ENCODE measurements around the gene FUCA1. TPM values are rescaled to one million over a fixed set of nuclear protein-coding genes. Genes with fewer than 3 reads are reported as not detected.

Gene FUCA1
- total and polyA plus RNA-seq, 2 experiments from 2014 or later, result 11.5 to 13.3 TPM

DNA sequence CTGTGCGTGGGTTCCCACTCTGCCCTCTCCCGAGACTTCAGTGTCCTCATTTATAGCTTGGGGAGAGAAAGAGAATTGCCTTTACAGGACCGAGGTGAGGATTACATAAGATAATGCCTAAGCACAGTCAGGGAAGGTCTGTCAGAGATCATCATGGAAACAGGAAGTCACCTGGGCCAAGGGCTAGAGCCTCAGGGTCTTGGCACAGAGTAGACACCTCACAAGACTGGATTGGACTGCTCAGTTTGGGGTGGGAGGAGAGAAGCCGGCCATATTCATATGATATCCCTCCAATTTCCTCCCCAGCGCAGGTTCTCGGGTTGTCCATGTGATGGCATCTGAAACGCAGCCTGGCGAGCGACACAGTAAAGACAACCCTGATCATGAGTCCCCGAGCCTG is 41.3 kb upstream of the FUCA1 start:
- no peak overlapping the region for H3K9ac ChIP-seq
- in situ Hi-C loops (cut with MboI), result no loop called here

GRCh38 chr1:23908453-23909341 is 40.6 kb upstream of the FUCA1 start:
- Histone ChIP-seq H3K9me3 (ENCODE audit: low read depth) (no peaks in the 10 kb centered on the region), H3K9ac (no peak overlapping the region), H3K4me1 (ENCODE audit: insufficient read depth) (no peaks in the 10 kb centered on the region), H3K79me2 (ENCODE audit: insufficient read depth) (no peaks in the 10 kb centered on the region), H3K4me3 (no peak overlapping the region), H4K20me1 (ENCODE audit: insufficient read depth) (no peaks in the 10 kb centered on the region), H3K4me2 (ENCODE audit: unreplicated experiment) (no peak overlapping the region), H3K27me3 (replicated peaks; ENCODE audit: insufficient read depth) (no peaks in the 10 kb centered on the region; the same call in 1 of the 2 replicates), H3K27ac (no peak overlapping the region), H2AFZ (no peak overlapping the region), H3K9me2 (ENCODE audit: insufficient read depth) (no peaks in the 10 kb centered on the region), H3F3A (ENCODE audit: insufficient read depth) (no peaks in the 10 kb centered on the region), H3K36me3 (ENCODE audit: low read depth) (no peaks in the 10 kb centered on the region)
- TF ChIP-seq EZH2 (IDR thresholded peaks at IDR 0.05; ENCODE audit: insufficient read depth, poor library complexity, severe bottlenecking) (no peak), EZH2phosphoT487 (IDR thresholded peaks at IDR 0.05; ENCODE audit: insufficient read depth, low read depth) (no peak)
- DNase-seq, result no peak
- 54% methylated on average over 7 to 9 of the region's 9 CpGs for WGBS, 2 experiments (ENCODE audit: low coverage in 1 of 2, low lambda C conversion rate in 2 of 2, missing lambda C conversion rate in 2 of 2)
- in situ Hi-C loops (cut with MboI), result no loop called here

More for the DNA sequence above, 41.3 kb upstream of the FUCA1 start:
- no peak for TF ChIP-seq EZH2 (IDR thresholded peaks at IDR 0.05; ENCODE audit: insufficient read depth, poor library complexity, severe bottlenecking)
- no peak for TF ChIP-seq EZH2phosphoT487 (IDR thresholded peaks at IDR 0.05; ENCODE audit: insufficient read depth, low read depth)
- Histone ChIP-seq H3K4me2 (ENCODE audit: unreplicated experiment) (no peak overlapping the region), H3K36me3 (ENCODE audit: low read depth) (no peaks in the 10 kb centered on the region), H3K27me3 (replicated peaks; ENCODE audit: insufficient read depth) (no peaks in the 10 kb centered on the region; the same call in 1 of the 2 replicates), H3K9me2 (ENCODE audit: insufficient read depth) (no peaks in the 10 kb centered on the region), H3K79me2 (ENCODE audit: insufficient read depth) (no peaks in the 10 kb centered on the region), H3K27ac (no peak overlapping the region), H3F3A (ENCODE audit: insufficient read depth) (no peaks in the 10 kb centered on the region), H2AFZ (no peak overlapping the region), H3K4me3 (no peak overlapping the region), H3K9me3 (ENCODE audit: low read depth) (no peaks in the 10 kb centered on the region), H3K4me1 (ENCODE audit: insufficient read depth) (peaks cover 3% of the 10 kb centered on the region), H4K20me1 (ENCODE audit: insufficient read depth) (no peaks in the 10 kb centered on the region)
- WGBS, 2 experiments (ENCODE audit: low coverage in 1 of 2, low lambda C conversion rate in 2 of 2, missing lambda C conversion rate in 2 of 2), result 58 to 63% methylated on average over 10 of the region's 10 CpGs
- no peak for DNase-seq

DNA sequence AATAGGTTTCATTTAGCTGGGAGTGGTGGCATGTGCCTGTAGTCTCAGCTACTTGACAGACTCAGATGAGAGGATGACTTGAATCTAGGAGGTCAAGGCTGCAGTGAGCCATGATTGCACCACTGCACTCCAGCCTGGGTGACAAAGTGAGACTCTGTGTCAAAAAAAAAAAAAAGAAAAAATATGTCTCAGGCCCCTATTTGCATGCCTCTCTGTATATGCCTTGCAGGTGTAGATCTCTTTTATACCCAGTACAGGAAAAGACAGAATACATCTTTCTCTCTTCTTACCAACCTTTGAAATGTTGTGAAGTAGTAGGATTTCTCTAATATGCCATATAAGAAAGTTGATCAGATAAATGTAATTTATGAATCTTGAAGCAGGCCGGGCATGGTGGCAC is 38.6 kb upstream of the FUCA1 start:
- H3K4me1 ChIP-seq (ENCODE audit: insufficient read depth), result no peaks in the 10 kb centered on the region
- no peaks in the 10 kb centered on the region for H3K9me3 ChIP-seq (ENCODE audit: low read depth)
- no peak overlapping the region for H3K4me3 ChIP-seq
- TF ChIP-seq EZH2 (IDR thresholded peaks at IDR 0.05; ENCODE audit: insufficient read depth, poor library complexity, severe bottlenecking) (no peak), EZH2phosphoT487 (IDR thresholded peaks at IDR 0.05; ENCODE audit: insufficient read depth, low read depth) (no peak)
- H3K27ac ChIP-seq, result no peak overlapping the region
- DNase-seq, result no peak
- no peak overlapping the region for H2AFZ ChIP-seq
- WGBS, 2 experiments (ENCODE audit: low coverage in 1 of 2, low lambda C conversion rate in 2 of 2, missing lambda C conversion rate in 2 of 2), result 73 to 81% methylated on average over 1 of the region's 1 CpG
- H3K36me3 ChIP-seq (ENCODE audit: low read depth), result no peaks in the 10 kb centered on the region
- H3K9me2 ChIP-seq (ENCODE audit: insufficient read depth), result no peaks in the 10 kb centered on the region
- no peak overlapping the region for H3K4me2 ChIP-seq (ENCODE audit: unreplicated experiment)
- in situ Hi-C loops (cut with MboI), result no loop called here
- H3F3A ChIP-seq (ENCODE audit: insufficient read depth), result no peaks in the 10 kb centered on the region
- H4K20me1 ChIP-seq (ENCODE audit: insufficient read depth), result no peaks in the 10 kb centered on the region
- no peaks in the 10 kb centered on the region for H3K79me2 ChIP-seq (ENCODE audit: insufficient read depth)
- no peaks in the 10 kb centered on the region; the same call in 1 of the 2 replicates for H3K27me3 ChIP-seq (replicated peaks; ENCODE audit: insufficient read depth)
- no peak overlapping the region for H3K9ac ChIP-seq

GRCh38 chr1:23905461-23906025 is 37.5 kb upstream of the FUCA1 start:
- in situ Hi-C loops (cut with MboI), result no loop called here
- H3K4me1 ChIP-seq (ENCODE audit: insufficient read depth), result no peaks in the 10 kb centered on the region
- H3K9ac ChIP-seq, result no peak overlapping the region
- H3K27ac ChIP-seq, result no peak overlapping the region
- no peak overlapping the region for H2AFZ ChIP-seq
- no peak for DNase-seq
- no peak overlapping the region for H3K4me2 ChIP-seq (ENCODE audit: unreplicated experiment)
- no peaks in the 10 kb centered on the region for H3F3A ChIP-seq (ENCODE audit: insufficient read depth)
- H3K27me3 ChIP-seq (replicated peaks; ENCODE audit: insufficient read depth), result no peaks in the 10 kb centered on the region; the same call in 1 of the 2 replicates
- H3K9me3 ChIP-seq (ENCODE audit: low read depth), result no peaks in the 10 kb centered on the region
- H3K4me3 ChIP-seq, result no peak overlapping the region
- no peaks in the 10 kb centered on the region for H4K20me1 ChIP-seq (ENCODE audit: insufficient read depth)
- TF ChIP-seq EZH2phosphoT487 (IDR thresholded peaks at IDR 0.05; ENCODE audit: insufficient read depth, low read depth) (no peak), EZH2 (IDR thresholded peaks at IDR 0.05; ENCODE audit: insufficient read depth, poor library complexity, severe bottlenecking) (no peak)
- H3K36me3 ChIP-seq (ENCODE audit: low read depth), result no peaks in the 10 kb centered on the region
- no peaks in the 10 kb centered on the region for H3K79me2 ChIP-seq (ENCODE audit: insufficient read depth)
- H3K9me2 ChIP-seq (ENCODE audit: insufficient read depth), result no peaks in the 10 kb centered on the region
- WGBS, 2 experiments (ENCODE audit: low coverage in 1 of 2, low lambda C conversion rate in 2 of 2, missing lambda C conversion rate in 2 of 2), result 84 to 89% methylated on average over 7 of the region's 7 CpGs
